HepG2 (cell line): ENCODE results near the gene GANC. TPM values are rescaled to one million over a fixed set of nuclear protein-coding genes. Genes with fewer than 3 reads are reported as not detected.
A peak's percentile ranks its signal among the peaks of the same experiment; 100 is the strongest.

ENCODE experiments used
- ATAC-seq: fragments of 200-7000 bp; cut with Tn5 transposase; 3 replicates; pipeline ENCODE4 v1.9.1; 2020; ENCODE audit warnings: mild to moderate bottlenecking, moderate library complexity
- BruUV-seq: library from RNA; stranded (reverse); fragments of 400-500 nt; replicated peaks from 2 replicates; lab custom pipeline; 2021; lab: Mats Ljungman, UMichigan
- CTCF ChIA-PET: fragments of 300-600 bp; formaldehyde crosslinking; extraction: SDS; loops from one replicate; lab custom pipeline; 2021; ENCODE audit warnings: low total read pairs, inconsistent platforms, low intra/inter-chr PET ratio; lab: Yijun Ruan, JAX
- POLR2A ChIA-PET: fragments of 350-600 bp; sonication (Branson Sonifier 250); formaldehyde crosslinking; loops from one replicate; lab custom pipeline; 2020; ENCODE audit warnings: antibody characterized with exemption, inconsistent platforms; lab: Yijun Ruan, JAX
- DNase-seq: peaks from one replicate; pipeline ENCODE4 v3.0.0-alpha.2; 2015; ENCODE audit warnings: low spot score
- FAIRE-seq: peaks from 3 replicates; lab custom pipeline; 2011; peaks lifted over from hg19 to GRCh38; lab: Jason Lieb, UNC
- H2AFZ ChIP-seq: one replicate; pipeline ENCODE4 v1.6.1; 2011; ENCODE audit warnings: low read length, inconsistent platforms
- H3K27ac ChIP-seq: fragments of 300-600 bp; 3 replicates; pipeline ENCODE4 v1.8.0; 2011; ENCODE audit warnings: mixed run types, mild to moderate bottlenecking, mixed read lengths, low read length, inconsistent platforms; ENCODE audit not compliant: insufficient read depth; ENCODE audit errors: extremely low read length
- H3K27me3 ChIP-seq, 2 experiments: fragments of 200-600 bp in 1 of 2; 2 replicates in 1 of 2; 3 replicates in 1 of 2; pipeline versions ENCODE4 v1.6.0 to v1.8.0; 2011; ENCODE audit warnings: low read length in 2 of 2, mild to moderate bottlenecking in 2 of 2, moderate library complexity in 2 of 2, inconsistent platforms in 1 of 2; ENCODE audit not compliant: insufficient read depth in 2 of 2, control insufficient read depth in 1 of 2
- H3K36me3 ChIP-seq, 2 experiments: fragments of 200-600 bp in 1 of 2; replicated peaks in 1 of 2; 2 replicates in 1 of 2; 3 replicates in 1 of 2; pipeline versions ENCODE4 v1.5.1 to v1.8.0; 2011; ENCODE audit warnings: low read length in 2 of 2, inconsistent platforms in 1 of 2; ENCODE audit not compliant: insufficient read depth in 2 of 2, control insufficient read depth in 1 of 2
- H3K4me1 ChIP-seq: 2 replicates; pipeline ENCODE4 v1.5.1; 2012; ENCODE audit warnings: low read length, inconsistent platforms; ENCODE audit not compliant: insufficient read depth
- H3K4me2 ChIP-seq: 2 replicates; pipeline ENCODE4 v1.6.0; 2011; ENCODE audit warnings: low read depth, low read length, inconsistent platforms
- H3K4me3 ChIP-seq, 3 experiments: fragments of 200-600 bp in 1 of 3; sonication (generic), shearing (Covaris generic) in 1 of 3; replicated peaks in 1 of 3; 2 replicates each; pipeline ENCODE4 v1.5.1; 2011 to 2016; ENCODE audit warnings: low read length in 3 of 3, inconsistent platforms in 2 of 3, low read depth in 2 of 3, mild to moderate bottlenecking in 2 of 3, control low read depth in 1 of 3, mixed read lengths in 1 of 3; ENCODE audit not compliant: insufficient read depth in 1 of 3
- H3K79me2 ChIP-seq: one replicate; pipeline ENCODE4 v1.6.1; 2011; ENCODE audit warnings: low read length, inconsistent platforms; ENCODE audit not compliant: insufficient read depth
- H3K9ac ChIP-seq: 2 replicates; pipeline ENCODE4 v1.6.0; 2011; ENCODE audit warnings: mild to moderate bottlenecking, low read depth, low read length, inconsistent platforms; ENCODE audit not compliant: insufficient read depth
- H3K9me3 ChIP-seq: 2 replicates; pipeline ENCODE4 v1.5.1; 2012; ENCODE audit warnings: mild to moderate bottlenecking, low read length
- H4K20me1 ChIP-seq: 2 replicates; pipeline ENCODE4 v1.6.0; 2011; ENCODE audit warnings: inconsistent platforms, mild to moderate bottlenecking, low read length, moderate library complexity; ENCODE audit not compliant: insufficient read depth
- CEBPB ChIP-seq: IDR thresholded peaks from 2 replicates; pipeline ENCODE4 v1.6.1; 2011; ENCODE audit warnings: low read depth, low read length, improper control_type of control experiment, borderline replicate concordance
- CREM ChIP-seq, 2 experiments: sonication (generic) in 1 of 2; formaldehyde crosslinking in 1 of 2; IDR thresholded peaks; 2 replicates each; pipeline versions ENCODE4 v1.4.0 to v1.6.1; 2016 to 2020; ENCODE audit warnings: antibody characterized with exemption in 1 of 2, mild to moderate bottlenecking in 1 of 2, missing genetic modification reagents in 1 of 2
- HNF4A ChIP-seq: sonication (generic); formaldehyde crosslinking; IDR thresholded peaks from 2 replicates; pipeline ENCODE4 v1.4.0; 2020; ENCODE audit warnings: missing genetic modification reagents
- NCOR1 ChIP-seq: fragments of 200-600 bp; sonication (generic); IDR thresholded peaks from 2 replicates; pipeline ENCODE4 v1.7.0; 2017; ENCODE audit warnings: antibody characterized with exemption, low read length, borderline replicate concordance
- ZHX1 ChIP-seq: sonication (generic); formaldehyde crosslinking; IDR thresholded peaks from 2 replicates; pipeline ENCODE4 v1.8.1; 2022; ENCODE audit warnings: low read depth, mild to moderate bottlenecking, missing genetic modification reagents
- ZNF136 ChIP-seq: sonication (generic); formaldehyde crosslinking; IDR thresholded peaks from 2 replicates; pipeline ENCODE4 v1.8.1; 2022; ENCODE audit warnings: low read depth, mild to moderate bottlenecking, moderate library complexity, missing genetic modification reagents
- ZNF256 ChIP-seq: sonication (generic); formaldehyde crosslinking; conservative IDR thresholded peaks from 2 replicates; pipeline ENCODE4 v1.4.0; 2020; ENCODE audit warnings: missing genetic modification reagents
- ZNF441 ChIP-seq: sonication (generic); formaldehyde crosslinking; IDR thresholded peaks from 2 replicates; pipeline ENCODE4 v1.7.0; 2021; ENCODE audit warnings: missing genetic modification reagents, borderline replicate concordance
- ZNF546 ChIP-seq: sonication (generic); formaldehyde crosslinking; conservative IDR thresholded peaks from 2 replicates; pipeline ENCODE4 v1.8.1; 2023; ENCODE audit warnings: mild to moderate bottlenecking, missing genetic modification reagents
- WGBS: methylation state at CpG from one replicate; pipeline ENCODE4 v1.1.6; 2017; ENCODE audit warnings: low lambda C conversion rate; 5-methylcytosine and 5-hydroxymethylcytosine counted together
- in situ Hi-C: cut with HindIII; loops from 2 replicates; pipeline ENCODE4 v1.10.0; 2017; ENCODE audit warnings: low pct_unique_long_range_greater_than_20kb; ENCODE audit not compliant: extremely low pct_ligation_motif_present
- intact Hi-C: fragments of 100-400 bp; cut with micrococcal nuclease; formaldehyde crosslinking; loops from one replicate; pipeline ENCODE4 v1.10.0; 2022; ENCODE audit not compliant: unreplicated experiment
- polyA plus RNA-seq, 8 experiments: library from polyadenylated mRNA; depleted of rRNA in 3 of 8; stranded (reverse) in 7 of 8; unstranded in 1 of 8; fragments of >200 nt; fragmentation: Illumina TruSeq in 4 of 8; extraction: Trizol in 4 of 8; gene quantifications; 2 replicates each; pipeline versions ENCODE4 v1.2.1 to v1.2.3, GENCODE V29; 2011 to 2016; ENCODE audit warnings: low read depth in 4 of 8, missing spikeins in 1 of 8, mixed read lengths in 1 of 8; ENCODE audit not compliant: insufficient read depth in 1 of 8
- total RNA-seq, 5 experiments: library from RNA; depleted of rRNA; stranded (reverse); fragments of >200 nt; fragmentation: Illumina TruSeq; extraction: Trizol; gene quantifications; 2 replicates each; pipeline ENCODE4 v1.2.3, GENCODE V29; 2016; ENCODE audit warnings: low read depth in 1 of 5

GANC gene
- total and polyA plus RNA-seq, 2 of the 13 experiments (the other 11 are each of a cell fraction or from before 2014, with no cell fraction given), result 17.0 to 21.0 TPM

- peak; percentile 44 for DNase-seq
- intact Hi-C loops (no loop called here), in situ Hi-C loops (no loop called here)
- TF ChIP-seq ZNF546 (CRISPR knock-in tag) (no peak), NCOR1 (peak; percentile 29; the same call in 1 of the 2 replicates), HNF4A (CRISPR knock-in tag) (peak; percentile 59)
- Histone ChIP-seq H3K4me1 (peaks cover 26% of the 10 kb centered on the region), H3K4me3 (no peak overlapping the region), H3K4me2 (no peak overlapping the region), H3K9me3 (peaks cover 13% of the 10 kb centered on the region), H4K20me1 (no peaks in the 10 kb centered on the region), H3K79me2 (no peaks in the 10 kb centered on the region), H3K27me3 (no peaks in the 10 kb centered on the region), H3K9ac (no peak overlapping the region), H3K36me3 (no peaks in the 10 kb centered on the region), H2AFZ (no peak overlapping the region), H3K27ac (no peak overlapping the region)
- WGBS, result 20% methylated on average over 1 of the region's 1 CpG
- ChIA-PET CTCF (no interaction called here), POLR2A (interaction anchor here (0.9 kb wide), 1 partner anchor 19 kb away, joined by 4 read pairs; no protein-coding TSS in a partner anchor)
- BruUV-seq, result no TSS peak
- no peak for FAIRE-seq
- peak; percentile 60 for ATAC-seq
Measured at GRCh38 chr15:42373274-42373673, 100.3 kb downstream of the GANC start.

- DNase-seq (no peak), ATAC-seq (peak; percentile 59), FAIRE-seq (no peak)
- no peaks in the 10 kb centered on the region for H3K27me3 ChIP-seq
- no peak overlapping the region for H3K4me2 ChIP-seq
- H2AFZ ChIP-seq, result no peak overlapping the region
- intact Hi-C loops, result no loop called here
- no peaks in the 10 kb centered on the region for H3K36me3 ChIP-seq
- H4K20me1 ChIP-seq, result no peaks in the 10 kb centered on the region
- H3K9ac ChIP-seq, result no peak overlapping the region
- WGBS, result 80% methylated on average over 4 of the region's 4 CpGs
- CTCF ChIA-PET, result no interaction called here
- H3K4me1 ChIP-seq, result peaks cover 26% of the 10 kb centered on the region
- no TSS peak for BruUV-seq
- peaks cover 16% of the 10 kb centered on the region for H3K9me3 ChIP-seq
- POLR2A ChIA-PET, result interaction anchor here (0.9 to 1.2 kb wide), 2 partner anchors 19 kb away, joined by 4 to 5 read pairs; no protein-coding TSS in a partner anchor
- TF ChIP-seq CREM (IDR thresholded peaks at IDR 0.05) (no peak), CREM (CRISPR knock-in tag; IDR thresholded peaks at IDR 0.05) (no peak), CEBPB (no peak), ZNF256 (no peak), ZHX1 (CRISPR knock-in tag) (no peak), ZNF136 (CRISPR knock-in tag) (no peak), ZNF441 (CRISPR knock-in tag) (no peak)
- H3K4me3 ChIP-seq, result no peak overlapping the region
- in situ Hi-C loops, result no loop called here
- no peak overlapping the region for H3K27ac ChIP-seq
- H3K79me2 ChIP-seq, result no peaks in the 10 kb centered on the region
Measured at GRCh38 chr15:42373936-42374335, 100.9 kb downstream of the GANC start.
